ENCODE measurements around the gene ITPR1.
"Not testable (repeated sequence)": the region's sequence is repeated elsewhere in the genome, so short reads cannot be mapped to it uniquely, and the experiment has no call there.

Gene ITPR1

DNA sequence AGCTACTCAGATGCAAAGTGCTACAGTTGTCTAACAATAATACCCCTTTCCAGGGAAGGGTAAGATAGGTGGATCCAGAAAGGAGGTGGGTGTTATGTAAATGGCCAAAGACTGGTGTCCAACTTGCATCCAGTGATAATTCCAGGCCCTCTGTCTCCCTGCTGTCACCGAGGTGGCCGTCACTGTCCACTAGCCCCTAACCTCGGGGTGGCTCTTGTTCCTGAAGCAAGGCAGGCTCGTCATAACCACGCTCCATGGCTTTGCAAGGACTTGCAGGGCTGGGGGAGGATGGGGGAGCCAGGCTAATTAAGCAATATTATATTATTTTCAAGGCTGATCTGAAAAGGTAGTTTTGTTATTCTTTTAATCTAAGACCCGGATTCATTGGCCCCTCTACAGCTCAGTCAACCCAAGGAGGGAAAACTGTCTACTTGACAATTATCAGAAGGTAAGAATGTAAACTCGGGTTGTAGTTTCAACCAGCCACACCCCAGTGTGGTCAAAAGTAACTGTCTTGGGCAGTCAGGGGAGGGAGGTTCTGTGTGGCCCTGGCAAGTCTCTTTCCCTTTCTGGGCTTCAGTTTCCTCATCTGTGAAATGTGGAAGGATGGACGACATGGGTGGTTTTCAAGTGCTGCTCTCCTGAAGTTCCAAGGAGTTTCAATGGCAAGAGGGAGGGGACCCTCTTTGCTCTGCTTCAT is 266.0 kb downstream of the ITPR1 start:
- DNase-seq (ENCODE audit: low read depth) = no peak

DNA sequence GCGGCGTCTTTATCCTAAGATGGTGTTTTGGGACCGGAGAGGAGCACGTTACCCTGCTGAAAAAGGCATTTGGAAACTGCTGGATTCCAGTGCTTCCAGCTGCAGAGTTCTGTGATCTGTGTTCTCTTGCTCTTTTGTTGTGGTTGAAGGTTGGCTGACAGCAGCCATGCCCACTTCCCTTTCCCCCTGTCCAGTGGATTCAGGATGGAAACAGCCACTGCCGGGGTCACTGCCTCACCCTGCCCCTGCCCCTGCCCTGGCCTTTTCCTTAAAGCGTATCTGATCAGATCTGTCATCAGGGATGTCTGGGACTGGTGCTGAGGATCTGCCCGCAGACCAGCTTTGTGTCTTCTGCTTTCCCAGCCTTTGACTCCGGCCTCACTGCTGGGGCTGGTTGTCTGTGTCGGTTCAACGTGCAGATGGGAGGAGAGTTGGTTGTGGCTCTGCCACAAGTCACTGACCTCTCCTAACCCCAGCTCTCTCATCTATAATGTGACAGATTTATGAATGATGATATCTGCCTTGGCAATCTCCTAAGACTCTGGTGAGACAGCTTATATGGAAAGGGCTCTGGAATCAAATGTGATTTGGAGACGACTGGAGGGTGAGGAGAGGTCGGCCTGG is 266.7 kb downstream of the ITPR1 start:
- DNase-seq (ENCODE audit: low read depth) = no peak

- DNase-seq (ENCODE audit: low read depth) = no peak
Measured at GRCh38 chr3:4761759-4762158, 268.6 kb downstream of the ITPR1 start.

GRCh38 chr3:4762481-4763230 is 269.5 kb downstream of the ITPR1 start:
- not testable (repeated sequence) for DNase-seq (ENCODE audit: low read depth)

DNA sequence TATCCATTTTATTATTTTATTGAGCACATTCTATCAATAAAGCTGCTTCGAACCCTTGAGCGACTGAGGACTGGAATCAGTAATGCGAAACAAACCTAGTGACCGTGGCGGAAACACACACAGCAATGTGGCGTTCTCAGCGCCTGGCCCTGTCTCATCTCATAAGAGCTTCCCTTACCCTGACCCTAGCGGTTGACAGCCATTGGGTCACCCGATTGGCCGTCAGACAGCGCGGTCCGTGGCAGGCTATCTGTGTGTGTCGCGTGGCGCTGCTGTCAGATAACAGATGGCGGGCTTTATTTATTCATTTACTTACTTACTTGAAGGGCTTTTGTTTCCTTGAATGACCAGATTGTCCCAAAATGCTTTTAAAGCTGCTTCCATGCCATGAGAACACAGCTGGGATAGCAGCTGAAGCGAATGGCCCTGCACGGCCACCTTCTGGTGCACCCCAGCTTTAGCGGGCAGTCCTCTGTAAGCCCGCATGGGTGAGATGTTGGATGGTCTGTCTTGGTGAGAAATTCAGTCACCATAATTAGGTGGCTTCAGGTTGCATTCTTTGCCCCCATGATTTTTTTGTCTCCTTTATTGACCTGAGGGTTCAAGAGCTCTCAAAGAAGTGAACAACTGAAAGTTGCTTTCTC is 270.6 kb downstream of the ITPR1 start:
- DNase-seq (ENCODE audit: low read depth) = no peak

GRCh38 chr3:4765212-4765611 is 272.1 kb downstream of the ITPR1 start:
- no peak for DNase-seq (ENCODE audit: low read depth)

- DNase-seq (ENCODE audit: low read depth) = no peak
Measured at GRCh38 chr3:4766263-4766662, 273.1 kb downstream of the ITPR1 start.

DNA sequence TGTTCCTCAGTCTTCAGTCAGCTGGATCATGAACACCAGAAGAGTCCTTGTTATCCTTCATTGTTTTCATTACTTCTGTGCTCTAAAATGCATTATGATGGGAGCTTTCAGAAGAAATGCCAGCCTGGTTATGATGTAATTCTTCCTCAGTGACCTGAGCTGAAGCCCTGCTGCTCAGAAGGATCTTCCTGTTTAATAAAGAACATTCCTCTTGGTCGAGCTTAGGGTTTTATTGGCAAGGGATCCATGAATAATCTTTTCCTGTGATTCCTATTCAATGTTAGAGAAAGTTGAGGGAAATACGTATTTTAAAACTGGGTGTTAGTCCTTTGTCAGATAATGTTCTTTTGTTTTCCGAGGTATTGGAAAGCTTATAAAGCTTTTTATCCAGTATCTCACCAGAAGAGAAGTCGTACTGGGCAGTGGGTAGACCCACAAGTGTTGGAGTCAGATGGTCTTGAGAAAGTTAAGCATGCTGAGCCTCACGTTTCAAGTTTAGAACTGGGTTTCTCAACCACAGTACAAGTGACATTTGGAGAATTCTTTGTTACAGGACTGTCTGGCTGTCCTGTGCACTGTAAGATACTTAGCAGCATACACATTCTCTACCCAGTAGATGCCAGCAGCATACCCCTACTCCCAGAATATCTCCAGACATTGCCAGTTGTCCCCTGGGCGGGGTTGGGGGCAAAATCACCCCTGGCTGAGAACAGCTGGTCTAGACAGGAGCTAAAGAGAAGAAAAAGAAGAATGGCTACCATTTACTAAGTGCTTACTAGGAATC is 273.8 kb downstream of the ITPR1 start:
- no peak for DNase-seq (ENCODE audit: low read depth)

DNA sequence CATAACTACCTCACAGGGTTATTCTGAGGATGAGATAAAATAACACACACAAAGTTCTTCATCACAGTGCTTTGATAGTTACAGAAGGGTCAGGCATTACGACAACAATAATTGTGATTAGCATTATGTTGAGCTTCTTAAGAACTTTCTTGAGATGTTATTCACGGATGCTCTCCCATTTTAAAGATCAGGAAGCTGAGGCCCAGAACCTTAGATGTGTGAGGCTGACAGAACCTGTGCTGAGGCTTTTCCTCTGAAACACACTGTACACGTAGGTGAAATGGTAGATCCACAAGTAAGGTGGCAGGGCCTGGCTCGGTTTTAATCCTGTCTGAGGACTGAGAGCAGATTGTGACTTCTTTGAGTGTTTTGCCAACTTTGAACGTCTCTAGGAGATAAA is 274.9 kb downstream of the ITPR1 start:
- DNase-seq (ENCODE audit: low read depth) = no peak

GRCh38 chr3:4768521-4768920 is 275.4 kb downstream of the ITPR1 start:
- DNase-seq (ENCODE audit: low read depth) = no peak

GRCh38 chr3:4770561-4770960 is 277.4 kb downstream of the ITPR1 start:
- no peak for DNase-seq (ENCODE audit: low read depth)

GRCh38 chr3:4771243-4771642 is 278.1 kb downstream of the ITPR1 start:
- no peak for DNase-seq (ENCODE audit: low read depth)

DNA sequence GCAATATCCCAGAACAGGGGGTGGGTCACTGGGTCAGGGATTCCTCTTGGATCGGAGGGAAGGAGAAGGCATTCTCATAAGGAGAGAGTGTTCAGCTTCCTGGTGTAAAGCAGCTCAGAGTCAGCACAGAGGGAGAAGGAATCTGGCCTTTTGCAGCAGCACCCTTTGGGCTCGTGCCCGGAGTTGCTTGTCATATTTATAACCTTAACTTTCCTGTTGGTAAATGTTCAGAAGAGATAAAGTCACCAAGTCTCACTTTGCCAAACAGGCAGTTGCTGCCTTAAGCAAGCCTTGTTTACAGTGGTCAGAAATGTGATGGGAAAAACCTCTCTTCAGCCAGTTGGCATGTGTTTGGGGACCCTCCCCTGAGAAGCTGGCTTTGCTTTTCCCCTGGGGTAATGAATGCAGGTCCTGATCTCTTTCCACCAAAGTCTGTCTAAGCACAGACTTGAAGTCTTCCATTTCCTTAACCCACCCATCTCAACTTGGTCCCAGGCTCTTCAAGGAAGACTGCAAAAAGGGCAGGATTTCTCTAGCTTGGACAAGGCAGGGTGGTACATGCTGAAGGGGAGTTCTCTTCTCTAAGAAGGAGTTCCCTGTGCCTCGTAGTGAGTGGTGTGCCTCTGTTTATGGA is 279.1 kb downstream of the ITPR1 start:
- DNase-seq (ENCODE audit: low read depth) = no peak

GRCh38 chr3:4772858-4773257 is 279.7 kb downstream of the ITPR1 start:
- DNase-seq (ENCODE audit: low read depth) = no peak

DNA sequence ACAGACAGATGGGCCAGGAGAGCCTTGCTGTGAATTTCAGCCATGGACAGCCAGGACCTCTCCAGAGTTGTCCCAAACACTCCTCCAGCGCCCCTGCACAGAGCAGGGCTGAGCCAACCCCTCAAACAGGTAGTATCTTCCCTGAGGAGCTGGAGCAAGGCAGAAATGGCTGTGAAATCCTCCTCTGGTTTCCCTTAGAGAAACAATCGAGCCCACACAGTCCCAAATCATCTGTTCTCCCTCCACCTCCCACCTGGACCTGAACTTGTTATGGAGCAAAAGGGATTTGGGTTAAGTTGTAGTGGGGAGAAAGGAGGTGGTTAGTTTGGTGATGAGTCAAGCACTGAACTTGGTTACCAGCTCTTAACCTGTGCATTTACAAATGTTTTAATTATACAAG is 280.4 kb downstream of the ITPR1 start:
- DNase-seq (ENCODE audit: low read depth) = no peak

- no peak for DNase-seq (ENCODE audit: low read depth)
Measured at GRCh38 chr3:4774531-4774930, 281.4 kb downstream of the ITPR1 start.

DNA sequence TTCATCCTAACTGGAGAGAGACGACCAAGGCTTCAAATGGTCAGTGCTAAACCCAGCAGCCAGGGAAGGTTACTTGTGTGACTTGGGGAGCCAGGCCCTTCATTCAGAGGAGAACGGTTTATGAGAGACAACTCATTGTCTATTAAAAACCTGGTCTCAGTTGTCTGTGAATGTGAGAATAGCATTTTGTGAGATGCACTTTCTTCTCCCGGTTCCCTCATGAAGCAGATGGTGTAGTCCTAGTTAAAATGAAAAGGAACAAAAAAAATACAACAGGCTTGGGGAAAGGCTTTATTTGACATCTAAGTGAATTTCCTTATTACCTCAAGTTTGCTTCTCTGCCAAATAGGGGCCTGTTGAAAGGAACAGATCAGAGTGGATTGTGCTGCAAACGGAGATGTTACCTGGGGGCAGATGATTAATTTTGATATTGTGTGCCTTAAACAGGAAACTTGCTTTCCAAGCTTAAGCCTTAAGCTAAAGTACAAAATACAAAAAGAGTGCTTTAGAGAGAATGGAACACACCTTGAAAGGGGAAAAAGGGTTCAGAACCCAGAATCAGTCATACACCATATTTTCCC is 283.3 kb downstream of the ITPR1 start:
- no peak for DNase-seq (ENCODE audit: low read depth)

DNA sequence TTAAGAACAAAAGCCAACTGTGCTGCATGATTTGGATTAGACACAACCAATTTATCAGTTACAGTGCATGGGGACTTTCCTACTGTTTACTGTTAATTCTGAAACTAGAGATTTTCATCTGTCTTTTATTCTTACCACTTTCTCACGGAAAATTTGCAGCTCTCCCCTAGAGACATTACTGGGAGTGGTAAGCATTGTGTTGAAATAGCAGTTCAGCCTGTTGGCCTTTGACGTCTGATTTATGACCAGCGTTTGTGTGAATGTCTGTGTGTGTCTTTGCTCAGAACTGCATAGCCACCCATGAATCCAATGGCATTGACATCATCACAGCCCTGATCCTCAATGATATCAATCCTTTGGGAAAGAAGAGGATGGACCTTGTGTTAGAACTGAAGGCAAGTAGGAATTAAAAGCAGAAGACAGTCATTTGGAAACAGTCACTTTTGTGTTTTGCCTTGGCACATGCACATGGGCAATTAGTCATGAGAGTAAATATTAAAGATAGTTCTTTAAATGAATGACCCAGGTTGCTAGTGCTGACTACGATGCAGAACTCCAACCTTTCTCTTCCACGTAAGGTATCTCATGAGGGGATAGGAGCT is 283.9 kb downstream of the ITPR1 start:
- no peak for DNase-seq (ENCODE audit: low read depth)

- no peak for DNase-seq (ENCODE audit: low read depth)
Measured at GRCh38 chr3:4778119-4778518, 285.0 kb downstream of the ITPR1 start.

- DNase-seq (ENCODE audit: low read depth) = no peak
Measured at GRCh38 chr3:4778740-4779139, 285.6 kb downstream of the ITPR1 start.

DNA sequence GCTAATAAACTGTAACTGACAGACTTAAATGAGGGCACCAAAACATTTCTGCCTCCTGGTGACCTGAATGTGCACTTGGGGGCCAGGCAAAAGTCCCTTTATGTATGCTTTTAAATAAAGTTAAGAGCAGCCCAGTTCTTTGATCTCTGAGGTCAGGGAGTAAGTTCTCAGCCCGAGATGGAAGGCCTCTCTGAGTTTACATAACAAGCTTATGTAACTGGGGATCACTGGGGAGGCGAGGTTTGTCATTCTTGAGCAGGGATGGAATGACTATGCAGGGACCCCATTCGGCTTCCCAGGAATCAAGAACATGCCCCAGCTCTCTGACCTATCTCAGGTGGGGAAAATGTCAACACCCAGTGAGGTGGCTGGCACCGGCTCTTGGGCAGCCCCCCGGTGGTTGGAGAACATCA is 287.4 kb downstream of the ITPR1 start:
- no peak for DNase-seq (ENCODE audit: low read depth)
